ENCODE measurements around the gene KCND1. TPM values are rescaled to one million over a fixed set of nuclear protein-coding genes. Genes with fewer than 3 reads are reported as not detected.

KCND1 gene
- total and polyA plus RNA-seq, 2 experiments from 2014 or later: 2.7 to 5.6 TPM

GRCh38 chrX:48997865-48998264 is 26.2 kb upstream of the KCND1 start:
- H3K27ac ChIP-seq (ENCODE audit: low read depth): no peak overlapping the region
- H3K4me1 Mint-ChIP-seq: peaks cover 8% of the 10 kb centered on the region; the same call in 2 of the 3 replicates
- H2AFZ ChIP-seq: no peak overlapping the region
- H3K4me3 ChIP-seq: no peak overlapping the region
- no peaks in the 10 kb centered on the region for H3K36me3 ChIP-seq (ENCODE audit: insufficient read depth)
- H3F3A ChIP-seq (replicated peaks; ENCODE audit: low read depth): no peaks in the 10 kb centered on the region
- no peak for ATAC-seq
- H3K79me2 ChIP-seq (replicated peaks; ENCODE audit: insufficient read depth): peaks cover 12% of the 10 kb centered on the region
- no peaks in the 10 kb centered on the region for H3K9me2 ChIP-seq (ENCODE audit: insufficient read depth)
- H3K9me3 Mint-ChIP-seq: no peaks in the 10 kb centered on the region
- peaks cover 67% of the 10 kb centered on the region for H3K36me3 Mint-ChIP-seq (ENCODE audit: low read depth)
- no peak overlapping the region for H3K27ac Mint-ChIP-seq
- peaks cover 3% of the 10 kb centered on the region; the same call in 1 of the 2 replicates for H4K20me1 ChIP-seq (replicated peaks; ENCODE audit: insufficient read depth)
- H3K4me1 ChIP-seq (ENCODE audit: insufficient read depth): no peaks in the 10 kb centered on the region
- H3K4me3 Mint-ChIP-seq: no peak overlapping the region; the same call in 2 of the 3 replicates
- H3K27me3 ChIP-seq (ENCODE audit: insufficient read depth): no peaks in the 10 kb centered on the region
- no peak overlapping the region for H3K4me2 ChIP-seq
- peaks cover 6% of the 10 kb centered on the region for H3K27me3 Mint-ChIP-seq (ENCODE audit: insufficient read depth, low read depth, poor library complexity)
- TF ChIP-seq EZH2 (IDR thresholded peaks at IDR 0.05; ENCODE audit: low read depth, unreplicated experiment) (no peak), ZNF331 (CRISPR knock-in tag; IDR thresholded peaks at IDR 0.05; ENCODE audit: low read depth) (no peak), STAT1 (IDR thresholded peaks at IDR 0.05; ENCODE audit: unreplicated experiment) (no peak), ZNF462 (CRISPR knock-in tag; IDR thresholded peaks at IDR 0.05) (no peak), POLR2AphosphoS5 (IDR thresholded peaks at IDR 0.05; ENCODE audit: low read depth) (no peak), JUNB (IDR thresholded peaks at IDR 0.05; ENCODE audit: unreplicated experiment) (no peak), CREB1 (CRISPR knock-in tag; IDR thresholded peaks at IDR 0.05; ENCODE audit: low read depth) (no peak), ZNF114 (CRISPR knock-in tag; IDR thresholded peaks at IDR 0.05) (no peak), CTCF (conservative IDR thresholded peaks at IDR 0.05; ENCODE audit: low read depth in 2 of 2) (no peak), NANOG (IDR thresholded peaks at IDR 0.05; ENCODE audit: borderline replicate concordance) (no peak), EZH2phosphoT487 (IDR thresholded peaks at IDR 0.05; ENCODE audit: unreplicated experiment) (no peak), ETS1 (IDR thresholded peaks at IDR 0.05) (no peak)
- no peak for DNase-seq (ENCODE audit: low spot score)
